Measurements from ENCODE around the gene AOPEP.

The AOPEP gene

DNA sequence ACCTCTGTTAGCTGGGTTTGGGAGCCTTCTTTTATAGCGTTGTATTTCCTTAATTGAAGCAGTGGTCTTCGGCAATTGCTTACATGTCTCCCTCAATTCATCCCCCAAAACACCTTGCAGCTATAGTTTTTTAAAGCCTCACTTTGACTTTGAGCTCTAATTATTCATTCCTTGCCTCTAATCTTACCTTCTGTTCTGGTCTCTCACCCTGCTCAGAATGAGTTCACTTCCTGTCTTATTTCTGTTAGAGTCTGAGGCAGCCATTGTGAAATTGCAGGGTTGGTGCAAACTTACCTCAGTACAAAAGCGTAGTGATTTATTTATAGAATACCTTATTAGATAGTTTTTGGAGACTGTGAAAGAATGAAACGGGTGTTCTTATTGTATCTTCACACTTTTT lies 35.0 kb downstream of the AOPEP start:
- DNase-seq (ENCODE audit: low read depth) = no peak

DNA sequence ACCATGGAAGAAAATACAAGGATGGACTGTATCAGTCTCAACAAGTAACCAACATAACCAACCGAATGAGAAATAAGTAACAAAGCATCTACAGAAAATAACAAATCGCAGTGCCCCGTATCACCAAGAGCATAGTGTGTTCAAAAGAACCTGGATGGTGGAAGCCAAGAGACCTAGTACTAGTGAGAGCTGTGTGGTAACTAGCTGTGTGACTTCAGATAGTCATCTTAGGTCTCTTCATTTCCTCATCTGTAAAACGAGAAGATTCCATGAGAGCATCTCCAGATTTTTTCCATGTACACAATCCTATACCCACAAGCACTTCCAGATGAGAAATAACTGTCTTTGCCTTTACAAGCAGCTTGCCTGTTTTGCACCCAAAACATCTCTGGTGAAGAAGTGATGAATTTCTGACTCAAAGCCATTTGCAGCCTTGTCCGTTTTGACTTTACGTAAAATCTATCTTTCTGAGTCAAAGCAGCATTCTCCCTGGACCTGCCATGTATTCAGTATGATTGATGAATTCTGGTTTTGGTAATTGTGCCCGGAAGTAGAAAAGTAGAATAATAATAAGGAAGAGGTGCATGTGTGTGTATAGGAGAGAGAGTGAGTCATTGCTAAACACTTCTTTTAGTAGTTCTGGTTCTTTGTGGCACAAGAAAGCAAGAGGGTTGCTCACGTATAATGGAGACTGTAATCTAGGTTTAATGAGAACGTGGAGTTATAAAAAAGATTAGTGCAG lies 41.0 kb downstream of the AOPEP start:
- DNase-seq (ENCODE audit: low read depth) = no peak

DNA sequence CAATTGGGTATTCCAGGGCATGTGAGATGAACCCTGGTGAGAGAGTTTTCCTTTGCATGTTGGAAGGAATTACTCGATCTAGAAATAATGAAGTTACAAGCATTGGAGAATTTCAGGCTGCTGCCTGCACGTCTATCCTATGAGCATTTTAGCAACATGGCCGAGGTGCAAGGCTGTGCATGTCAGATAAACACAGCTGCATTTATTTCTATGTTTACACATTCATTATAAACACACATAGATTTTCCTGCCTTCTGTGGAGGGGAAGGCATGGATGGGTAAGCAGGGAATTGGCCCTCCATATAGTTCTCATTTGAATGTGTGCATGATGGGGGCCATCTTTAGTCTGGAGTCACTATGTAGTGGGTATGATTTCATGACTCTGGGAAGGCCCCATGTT lies 42.3 kb downstream of the AOPEP start:
- no peak for DNase-seq (ENCODE audit: low read depth)

DNA sequence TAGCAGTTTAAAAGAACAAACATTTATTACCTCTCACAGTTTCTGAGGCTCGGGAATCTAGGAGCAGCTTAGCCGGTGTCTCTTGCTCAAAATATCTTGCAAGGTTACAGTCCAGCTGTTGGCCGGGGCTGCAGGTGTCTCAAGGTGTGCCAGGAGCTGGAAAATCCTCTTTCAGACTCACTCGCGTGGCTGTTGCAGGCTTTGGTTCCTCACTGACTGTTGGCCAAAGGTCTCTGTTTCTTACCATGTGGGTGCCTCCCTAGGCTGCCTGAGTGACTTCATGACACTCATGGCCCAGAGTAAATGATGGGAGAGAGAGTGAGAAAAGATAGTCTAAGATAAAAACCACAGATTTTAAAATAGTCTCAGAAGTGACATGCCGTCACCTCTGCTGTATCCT lies 43.8 kb downstream of the AOPEP start:
- DNase-seq (ENCODE audit: low read depth) = no peak

DNA sequence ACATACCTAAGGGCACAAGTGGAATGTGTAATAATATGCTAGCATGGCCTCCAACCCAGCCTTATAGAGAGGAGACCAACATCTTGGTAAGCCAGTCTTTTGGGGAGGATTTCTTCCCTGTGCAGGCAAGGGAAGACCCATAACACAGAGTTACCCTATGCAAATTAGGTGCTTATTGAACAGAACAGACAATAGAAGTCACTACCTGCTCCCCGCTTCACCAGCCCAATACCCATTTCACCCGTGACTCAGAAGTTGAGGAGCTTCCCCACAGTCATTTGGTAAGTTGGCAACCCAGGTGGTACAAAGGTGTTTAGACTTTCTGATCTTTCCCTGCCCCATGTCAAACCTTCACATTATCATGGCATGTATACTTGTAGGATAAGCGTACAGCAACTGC lies 44.6 kb downstream of the AOPEP start:
- DNase-seq (ENCODE audit: low read depth) = no peak

DNA sequence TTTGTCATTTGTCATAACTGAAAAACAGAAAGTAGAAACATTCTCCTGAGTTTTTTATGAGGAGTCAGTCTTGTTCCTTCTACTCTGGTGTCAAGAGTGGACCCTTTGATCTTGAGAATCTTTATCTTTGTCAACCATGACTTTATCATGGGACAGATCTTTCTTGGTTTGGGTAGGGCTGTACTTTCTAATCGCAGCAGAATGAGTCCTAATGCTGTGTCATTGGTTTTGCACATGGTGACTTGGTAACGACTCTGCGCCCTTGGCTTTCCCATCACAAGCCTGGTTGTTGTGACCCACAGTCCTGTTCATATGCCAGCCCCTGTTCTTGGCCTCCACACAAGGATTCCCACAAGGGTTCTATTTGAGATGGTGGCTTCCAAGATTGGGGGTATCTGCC lies 45.6 kb downstream of the AOPEP start:
- no peak for DNase-seq (ENCODE audit: low read depth)

DNA sequence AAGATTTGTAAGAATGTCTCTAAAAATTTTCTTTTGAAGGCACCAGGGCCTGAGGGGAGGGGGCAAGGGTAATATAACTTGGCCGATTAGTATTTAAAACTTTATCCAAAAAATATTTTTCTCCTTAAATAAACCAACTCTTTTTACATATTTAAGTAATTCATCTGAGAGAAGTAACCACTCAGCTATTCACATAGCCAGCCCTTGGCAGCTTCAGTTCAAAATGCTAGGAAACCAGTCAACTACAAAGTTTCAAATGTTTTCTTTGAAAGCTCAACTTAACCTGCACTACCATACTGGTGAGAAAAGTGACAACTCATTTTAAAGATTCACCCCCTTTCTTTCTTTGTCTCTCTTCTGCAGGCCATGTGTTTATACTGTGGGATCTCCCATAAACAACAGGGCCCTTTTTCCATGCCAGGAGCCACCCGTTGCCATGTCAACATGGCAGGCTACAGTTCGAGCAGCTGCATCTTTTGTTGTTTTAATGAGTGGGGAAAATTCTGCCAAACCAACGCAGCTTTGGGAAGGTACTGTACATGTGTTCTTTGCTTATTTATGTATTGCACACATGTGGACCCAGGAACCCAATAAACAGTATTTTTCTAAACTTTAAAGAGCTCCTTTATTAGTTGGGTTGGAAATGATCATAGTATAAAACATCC lies 46.3 kb downstream of the AOPEP start:
- no peak for DNase-seq (ENCODE audit: low read depth)

DNA sequence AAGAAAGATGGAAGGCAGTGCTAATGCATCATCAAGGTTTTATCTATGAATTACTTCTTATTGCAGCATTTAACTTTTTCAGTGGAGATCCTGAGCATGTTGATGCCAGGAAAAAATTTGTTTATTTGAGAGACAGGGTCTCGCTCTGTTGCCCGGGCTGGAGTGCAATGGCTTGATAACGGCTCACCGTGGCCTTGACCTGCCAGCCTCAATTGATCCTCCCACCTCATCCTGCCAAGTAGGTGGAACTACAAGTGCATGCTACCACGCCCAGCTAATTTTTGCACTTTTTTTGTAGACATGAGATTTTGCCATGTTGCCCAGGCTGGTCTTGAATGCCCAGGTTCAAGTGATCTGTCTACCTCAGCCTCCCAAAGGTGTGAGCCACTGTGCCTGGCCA lies 47.2 kb downstream of the AOPEP start:
- DNase-seq (ENCODE audit: low read depth) = no peak

DNA sequence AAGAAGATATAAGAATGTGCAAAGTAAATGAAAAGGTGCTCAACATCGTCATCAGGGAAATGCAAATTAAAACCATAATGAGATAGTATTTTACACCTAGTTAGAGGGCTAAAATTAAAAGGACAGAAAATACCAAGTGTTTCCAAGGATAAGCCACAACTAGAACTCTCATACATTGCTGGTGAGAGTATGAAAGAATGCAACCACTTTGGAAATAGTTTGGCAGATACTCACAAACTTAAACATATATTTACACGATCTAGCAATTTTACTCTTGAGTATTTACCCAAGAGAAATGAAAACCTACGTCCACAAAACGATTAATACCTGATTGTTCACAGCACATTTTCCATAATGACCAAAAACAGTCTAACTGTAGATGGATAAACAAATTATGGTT lies 51.5 kb downstream of the AOPEP start:
- DNase-seq (ENCODE audit: low read depth) = no peak

DNA sequence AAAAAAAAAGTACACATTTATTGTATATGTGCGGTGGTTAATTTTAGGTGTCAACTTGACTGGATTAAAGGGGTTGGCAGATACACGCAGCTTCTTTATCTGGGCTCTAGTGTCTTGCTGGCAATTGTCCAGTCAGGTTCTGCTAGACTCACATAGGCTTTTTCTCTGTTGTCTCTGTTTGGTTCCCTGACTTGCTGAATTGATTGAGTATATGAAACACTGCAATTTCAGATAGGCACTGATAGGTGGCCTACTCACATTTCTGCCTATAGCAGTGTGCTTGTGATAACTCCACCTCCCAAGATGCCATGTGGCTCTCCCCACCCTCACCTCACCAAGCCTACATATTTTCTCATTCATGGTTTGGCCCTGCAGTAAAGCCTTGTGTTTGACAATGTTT lies 52.5 kb downstream of the AOPEP start:
- no peak for DNase-seq (ENCODE audit: low read depth)

DNA sequence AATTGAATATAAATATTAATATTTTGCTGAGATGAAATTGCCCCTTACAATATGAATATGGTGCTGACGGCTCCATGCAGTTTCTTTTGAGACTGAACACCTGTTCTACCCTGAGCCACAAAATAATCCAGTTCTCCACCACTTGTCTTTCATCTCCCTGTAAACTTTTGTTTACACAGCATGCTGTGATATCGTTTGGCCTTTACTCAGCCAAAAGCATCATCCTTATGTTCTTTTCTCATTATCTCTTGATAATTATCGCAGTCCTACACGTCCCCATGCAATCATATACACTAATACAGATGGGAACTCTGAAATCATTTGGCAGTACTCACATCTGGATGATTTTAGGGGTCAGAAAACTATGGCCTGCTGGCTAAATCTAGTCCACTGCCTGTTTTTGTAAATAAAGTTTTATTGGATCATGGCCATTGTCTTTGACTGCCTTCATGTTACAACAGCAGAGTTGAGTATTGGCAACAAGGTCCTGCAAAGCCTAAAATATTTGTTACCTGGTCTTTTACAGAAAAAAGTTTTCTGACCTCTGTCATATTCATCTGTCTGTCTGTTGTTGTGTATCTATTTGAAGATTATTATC lies 53.3 kb downstream of the AOPEP start:
- DNase-seq (ENCODE audit: low read depth) = no peak

DNA sequence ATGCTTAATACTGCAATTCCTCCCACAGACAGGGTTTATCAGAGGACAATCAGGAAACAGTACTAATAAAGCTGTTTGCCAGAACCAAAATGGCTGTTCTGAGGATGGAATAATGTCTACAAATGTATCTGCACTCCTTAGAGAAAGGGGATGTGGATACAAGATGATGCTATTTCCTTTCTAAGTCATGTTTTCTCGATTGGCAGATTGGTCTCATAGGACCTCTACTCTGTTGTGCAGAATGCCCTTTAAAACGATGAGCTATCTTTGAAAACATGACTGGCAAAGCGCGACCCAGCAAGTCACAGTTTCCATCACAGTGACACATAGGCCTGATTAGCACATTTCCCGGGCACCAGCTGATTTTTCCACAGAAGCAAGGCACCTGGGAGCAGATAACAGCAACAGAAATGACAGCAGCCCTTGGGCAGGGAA lies 54.0 kb downstream of the AOPEP start:
- no peak for DNase-seq (ENCODE audit: low read depth)

DNA sequence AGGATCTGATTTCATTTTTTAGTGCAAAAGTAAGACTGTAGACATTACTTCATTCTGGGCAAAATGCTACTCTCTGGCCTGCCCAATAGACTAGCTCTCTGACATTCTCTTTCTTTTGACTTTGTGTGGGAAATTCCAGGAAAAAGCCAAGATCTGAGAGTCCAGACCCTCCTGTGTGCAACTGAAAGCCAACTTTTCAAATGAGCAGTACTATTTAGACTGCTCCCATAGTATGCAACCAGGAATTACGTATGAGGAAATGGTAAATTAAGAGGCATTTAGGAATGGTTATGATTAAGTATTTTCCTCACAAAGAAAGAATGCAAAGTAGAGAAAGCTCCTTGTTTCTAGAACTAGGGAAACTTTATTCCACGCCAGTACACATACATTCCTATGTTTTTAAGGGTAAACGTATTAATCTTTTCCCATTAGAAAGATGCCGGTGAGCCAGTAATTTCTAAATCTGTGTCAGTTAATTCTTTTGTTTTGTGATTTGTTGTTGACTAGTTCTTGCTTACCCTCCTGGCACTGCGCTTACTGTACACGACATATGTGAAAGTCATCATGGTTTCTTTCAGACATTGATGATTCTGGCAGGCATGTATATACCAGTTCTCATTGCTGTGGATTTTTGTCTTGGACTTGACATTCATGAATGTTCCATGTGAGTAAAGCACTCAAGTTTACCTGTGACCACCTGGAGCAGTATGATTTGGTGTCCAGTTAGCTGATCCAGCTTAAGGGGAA lies 56.0 kb downstream of the AOPEP start:
- DNase-seq (ENCODE audit: low read depth) = no peak

DNA sequence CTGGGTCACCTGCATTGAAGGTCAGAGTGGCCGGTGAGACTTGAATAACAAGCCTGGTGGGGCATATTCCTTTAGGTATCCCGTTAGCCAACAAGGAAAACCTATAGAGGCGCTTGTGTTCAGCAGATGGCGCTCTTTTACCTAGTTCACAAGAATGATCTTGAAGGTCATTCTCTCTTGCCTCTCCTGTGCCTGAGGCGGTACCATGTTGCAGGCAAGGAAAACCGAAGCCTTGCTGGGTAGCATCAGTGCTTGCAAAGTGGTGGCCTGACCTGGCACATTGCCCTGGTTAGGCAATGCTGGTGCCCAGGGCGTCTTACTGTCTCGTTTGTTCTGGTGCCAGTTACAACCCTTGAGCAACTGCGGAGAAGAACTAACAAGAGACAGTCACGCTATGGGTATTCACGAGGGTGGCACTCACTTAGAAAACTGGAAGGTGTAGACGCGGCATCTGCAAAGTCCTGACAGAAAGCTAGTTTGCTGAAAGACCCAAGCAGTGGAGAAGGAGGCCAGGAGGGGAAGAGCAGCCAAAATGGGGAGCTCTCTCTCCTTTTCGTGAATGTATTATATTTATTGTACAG lies 56.7 kb downstream of the AOPEP start:
- DNase-seq (ENCODE audit: low read depth) = no peak

DNA sequence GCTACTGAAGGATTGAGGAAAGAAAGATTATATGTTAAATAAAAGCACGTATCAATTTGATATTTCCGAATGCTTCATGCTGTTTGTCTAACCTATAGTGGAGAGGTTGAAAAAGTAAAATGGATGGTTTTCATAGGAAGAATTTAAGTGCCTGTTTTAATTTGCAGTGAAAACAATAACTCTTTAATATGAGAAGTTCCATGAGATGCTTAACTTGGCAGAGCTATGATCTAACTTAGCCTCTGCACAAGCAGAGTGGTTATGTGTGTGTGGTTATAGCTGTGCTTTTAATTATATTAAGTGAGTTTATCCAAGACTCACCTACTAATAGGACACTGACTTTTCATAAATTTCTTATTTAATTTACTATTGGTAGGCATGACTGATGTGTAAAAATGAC lies 57.4 kb downstream of the AOPEP start:
- no peak for DNase-seq (ENCODE audit: low read depth)

DNA sequence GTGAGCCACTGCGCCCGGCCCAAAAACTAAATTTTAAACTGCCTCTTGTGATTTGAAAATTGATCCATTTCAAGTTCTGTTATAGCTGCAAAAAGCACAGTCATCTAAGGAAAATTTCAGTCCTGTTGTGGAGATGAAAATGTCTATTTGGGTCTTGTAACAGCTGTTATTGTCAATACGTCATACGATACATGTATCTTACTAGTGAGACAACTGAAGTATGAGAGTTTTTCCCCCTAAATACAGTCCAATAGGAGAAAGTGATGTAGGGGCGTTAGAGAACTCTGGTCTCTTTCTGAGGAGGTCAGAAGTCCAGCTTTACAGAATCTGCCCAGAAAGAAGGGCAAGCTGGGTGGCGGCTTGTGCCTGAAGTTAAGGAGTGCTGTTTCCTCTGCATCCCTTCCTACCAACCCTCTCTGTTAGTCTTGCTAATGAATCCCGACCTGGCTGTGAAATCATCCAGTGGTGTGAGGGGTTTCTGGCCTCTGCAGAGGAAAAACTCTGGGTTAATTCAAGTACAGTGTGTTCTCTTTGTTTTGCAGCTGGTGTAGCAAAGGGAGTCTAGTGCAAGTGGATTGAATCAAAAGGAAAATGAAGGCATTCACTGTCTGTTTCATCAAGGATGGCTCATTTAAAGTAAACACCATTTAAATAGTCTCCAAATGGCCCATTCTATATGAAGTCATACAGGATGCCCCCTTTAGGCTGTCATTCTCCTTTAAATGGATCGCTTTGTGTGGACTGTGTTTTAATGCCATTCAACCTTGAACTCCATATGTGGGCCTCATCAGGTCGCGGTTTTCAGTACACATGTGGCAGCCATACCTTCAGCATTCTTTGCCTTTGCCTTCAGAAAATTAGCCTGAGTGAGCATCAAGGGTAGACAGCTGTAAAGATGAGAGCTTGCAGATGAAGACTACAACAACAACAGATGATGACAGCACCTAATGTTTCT lies 59.0 kb downstream of the AOPEP start:
- no peak for DNase-seq (ENCODE audit: low read depth)

DNA sequence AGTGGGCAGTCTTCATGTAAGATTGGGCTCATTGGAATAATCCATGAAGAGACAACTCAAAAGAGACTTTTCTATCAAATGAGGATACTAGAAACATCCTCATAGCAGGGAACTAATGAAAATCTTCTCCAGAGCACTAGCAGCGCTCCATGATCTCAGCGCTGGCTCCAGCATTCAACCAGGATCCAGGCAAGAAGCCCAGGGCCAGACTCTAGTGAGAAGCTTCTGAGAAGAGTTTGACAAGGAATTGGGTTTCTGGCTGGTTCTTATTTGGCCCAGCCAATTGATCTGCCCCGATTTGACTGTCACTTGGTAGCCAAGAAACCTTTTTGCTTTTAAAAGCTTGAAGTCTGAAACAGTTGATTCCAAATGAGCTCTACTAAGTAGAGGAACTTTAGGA lies 60.1 kb downstream of the AOPEP start:
- DNase-seq (ENCODE audit: low read depth) = no peak

DNA sequence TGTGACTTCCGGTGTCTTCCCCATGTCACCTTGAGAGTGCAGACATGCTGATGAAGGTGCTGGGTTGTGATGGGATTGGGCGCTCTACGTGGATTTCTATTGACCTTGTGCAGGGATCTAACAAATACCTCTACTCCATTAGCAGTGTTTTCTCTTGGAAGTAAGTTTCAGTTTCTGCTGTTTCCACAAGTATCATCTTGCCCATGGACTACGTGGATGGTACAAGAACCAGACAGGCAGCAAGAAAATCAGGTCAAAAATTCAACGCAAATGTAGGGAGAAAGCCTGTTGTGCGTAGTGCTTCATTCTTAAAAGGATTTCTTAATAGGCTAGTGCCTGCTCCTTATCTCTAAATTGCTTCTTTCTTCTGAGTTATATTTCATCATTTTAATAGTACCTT lies 60.8 kb downstream of the AOPEP start:
- DNase-seq (ENCODE audit: low read depth) = no peak

DNA sequence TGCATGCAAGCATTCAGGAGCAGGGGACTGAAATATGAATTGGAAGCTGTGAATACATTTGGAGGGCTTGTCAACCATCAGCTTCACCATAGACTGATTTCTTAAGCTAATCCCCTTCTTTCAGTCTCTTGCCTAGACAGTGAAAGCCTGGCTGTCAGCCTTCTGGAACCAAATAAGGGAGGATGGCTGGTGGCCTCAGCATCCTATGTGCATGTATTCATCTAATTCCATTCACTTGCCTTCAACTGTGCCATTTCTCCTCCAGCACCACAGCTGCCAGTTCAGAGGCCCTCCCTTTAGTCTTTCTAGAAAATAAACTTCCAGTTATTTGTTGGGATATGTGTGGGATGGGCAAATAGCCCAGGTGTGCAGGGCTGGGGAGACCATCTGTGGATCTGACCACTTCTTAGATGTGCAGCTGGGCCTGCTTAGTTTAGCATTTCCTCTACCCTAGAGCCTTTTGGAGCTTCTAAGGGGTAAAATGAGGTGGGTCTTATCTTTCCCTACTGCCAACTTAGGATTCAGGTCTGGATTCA lies 62.1 kb downstream of the AOPEP start:
- no peak for DNase-seq (ENCODE audit: low read depth)

DNA sequence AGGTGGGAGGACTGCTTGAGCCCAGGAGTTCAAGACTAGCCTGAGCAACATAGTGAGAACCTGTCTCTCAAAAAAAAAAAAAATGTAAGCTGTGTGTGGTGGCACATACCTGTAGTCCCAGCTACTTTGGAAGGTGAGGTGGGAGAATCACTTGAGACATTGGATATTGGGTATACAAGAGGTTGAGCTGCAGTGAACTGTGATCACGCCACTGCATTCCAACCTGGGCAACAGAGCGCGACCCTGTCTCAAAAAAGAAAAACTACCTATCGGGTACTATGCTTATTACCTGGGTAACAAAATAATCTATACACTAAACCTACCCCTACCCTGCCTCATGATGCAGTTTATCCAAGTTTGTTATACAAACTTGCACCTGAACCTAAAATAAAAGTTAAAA lies 64.9 kb downstream of the AOPEP start:
- DNase-seq (ENCODE audit: low read depth) = no peak

DNA sequence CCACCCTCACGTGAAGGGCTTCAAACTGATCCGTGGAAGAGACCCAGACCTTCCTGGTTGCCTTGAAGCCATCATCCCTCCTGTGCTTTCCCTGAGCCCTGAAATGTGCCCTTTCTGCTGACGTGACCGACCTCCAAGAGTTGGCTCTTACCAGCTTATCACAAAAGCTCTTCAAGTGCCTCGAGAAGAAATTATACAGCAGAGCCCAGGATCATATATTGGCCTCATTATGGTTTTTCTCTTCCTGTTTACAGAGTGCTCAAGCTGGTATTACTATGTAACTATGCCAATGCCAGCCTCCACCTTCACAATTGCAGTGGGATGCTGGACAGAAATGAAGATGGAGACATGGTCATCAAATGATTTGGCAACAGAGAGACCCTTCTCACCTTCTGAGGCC lies 66.0 kb downstream of the AOPEP start:
- no peak for DNase-seq (ENCODE audit: low read depth)

Measured in stimulated activated CD8-positive, alpha-beta memory T cell treated with anti-CD3 and anti-CD28 coated beads, Interleukin-15, amount 100 ng/mL, for 24 hours (primary cell).